Measurements from ENCODE around the gene COQ8A.

GRCh38 chr1:226964068-226964425 is 24.0 kb downstream of the COQ8A start:
- TF ChIP-seq REST (IDR thresholded peaks at IDR 0.05; ENCODE audit: low read depth) (no peak), FOXM1 (IDR thresholded peaks at IDR 0.05; ENCODE audit: borderline replicate concordance, low read depth) (no peak), USF1 (IDR thresholded peaks at IDR 0.05) (no peak), EP300 (IDR thresholded peaks at IDR 0.05; ENCODE audit: borderline replicate concordance) (no peak), CREB1 (IDR thresholded peaks at IDR 0.05; ENCODE audit: low read depth) (no peak), CEBPB (IDR thresholded peaks at IDR 0.05) (no peak), TAF1 (IDR thresholded peaks at IDR 0.05; ENCODE audit: low read depth) (no peak), TCF12 (IDR thresholded peaks at IDR 0.05; ENCODE audit: low read depth) (no peak), EGR1 (IDR thresholded peaks at IDR 0.05) (no peak)

Measured in Ishikawa (cell line).